Measurements from ENCODE around the gene TDRD10.
"Not testable (repeated sequence)": the region's sequence is repeated elsewhere in the genome, so short reads cannot be mapped to it uniquely, and the experiment has no call there.

DNA sequence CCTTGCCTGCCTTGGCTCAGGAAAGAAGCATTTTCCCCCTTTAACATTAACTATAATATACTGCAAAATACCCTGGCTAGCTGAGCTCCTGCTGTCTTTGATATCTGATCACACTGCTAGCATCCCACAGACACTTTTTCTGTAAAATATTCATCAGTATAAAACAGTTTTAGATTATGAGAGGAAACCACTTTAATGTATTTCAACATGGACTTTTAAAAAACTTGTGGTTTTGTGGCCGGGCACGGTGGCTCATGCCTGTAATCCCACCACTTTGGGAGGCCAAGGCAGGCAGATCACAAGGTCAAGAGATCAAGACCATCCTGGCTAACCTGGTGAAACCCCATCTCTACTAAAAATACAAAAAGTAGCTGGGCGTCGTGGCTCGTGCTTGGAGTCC is 15.3 kb upstream of the TDRD10 start:
- TF ChIP-seq TAF1 (conservative IDR thresholded peaks at IDR 0.05); CTCF (IDR thresholded peaks at IDR 0.05; ENCODE audit: low read depth, low read length, missing input control): not testable (repeated sequence)

Measured in liver (tissue), 3 donors.